IMR-90 (cell line): ENCODE results near the gene CDC42EP4. TPM values are rescaled to one million over a fixed set of nuclear protein-coding genes. Genes with fewer than 3 reads are reported as not detected.

Source experiments
- ATAC-seq: fragments of 200-7000 bp; cut with Tn5 transposase; 2 replicates; pipeline ENCODE4 v1.9.1; 2020; ENCODE audit warnings: low read depth, mild to moderate bottlenecking, moderate library complexity
- BruUV-seq: library from RNA; stranded (reverse); fragments of 400-500 nt; replicated peaks from 2 replicates; lab custom pipeline; 2021; lab: Mats Ljungman, UMichigan
- CTCF ChIA-PET: fragments of 300-600 bp; formaldehyde crosslinking; extraction: SDS; loops from one replicate; lab custom pipeline; 2021; ENCODE audit warnings: antibody characterized with exemption; lab: Yijun Ruan, JAX
- POLR2A ChIA-PET: fragments of 300-600 bp; sonication (Branson Sonifier 250); formaldehyde crosslinking; loops from one replicate; lab custom pipeline; 2022; ENCODE audit warnings: antibody characterized with exemption; ENCODE audit not compliant: unreplicated experiment; lab: Charles Lee
- DNase-seq: peaks from one replicate; pipeline ENCODE4 v3.0.0; 2013
- H2AFZ ChIP-seq: replicated peaks from 2 replicates; pipeline ENCODE3; 2013; ENCODE audit warnings: low read length, mild to moderate bottlenecking; ENCODE audit not compliant: poor library complexity
- H2AK5ac ChIP-seq: 2 replicates; pipeline ENCODE4 v1.6.1; 2013; ENCODE audit warnings: low read depth, low read length, inconsistent platforms
- H2AK9ac ChIP-seq: replicated peaks from 2 replicates; pipeline ENCODE3; 2013; ENCODE audit warnings: mild to moderate bottlenecking, low read depth, low read length, moderate library complexity; ENCODE audit not compliant: poor library complexity
- H2BK120ac ChIP-seq: 2 replicates; pipeline ENCODE4 v1.6.1; 2013; ENCODE audit warnings: low read depth, low read length, inconsistent platforms
- H2BK15ac ChIP-seq: 3 replicates; pipeline ENCODE4 v1.6.1; 2013; ENCODE audit warnings: low read depth, low read length, inconsistent platforms
- H2BK20ac ChIP-seq: 2 replicates; pipeline ENCODE4 v1.6.1; 2013; ENCODE audit warnings: low read depth, mild to moderate bottlenecking, inconsistent platforms, low read length, moderate library complexity
- H2BK5ac ChIP-seq: 2 replicates; pipeline ENCODE4 v1.6.1; 2013; ENCODE audit warnings: mild to moderate bottlenecking, low read depth, low read length, inconsistent platforms; ENCODE audit not compliant: poor library complexity, severe bottlenecking
- H3K14ac ChIP-seq: replicated peaks from 2 replicates; pipeline ENCODE4 v1.6.1; 2013; ENCODE audit warnings: low read depth, low read length, inconsistent platforms
- H3K18ac ChIP-seq: 2 replicates; pipeline ENCODE4 v1.6.1; 2013; ENCODE audit warnings: low read depth, low read length, control low read depth
- H3K23ac ChIP-seq: 2 replicates; pipeline ENCODE4 v1.6.1; 2013; ENCODE audit warnings: low read depth, low read length, inconsistent platforms
- H3K27ac ChIP-seq: 2 replicates; pipeline ENCODE4 v1.5.1; 2013; ENCODE audit warnings: mild to moderate bottlenecking, control low read depth, low read length; ENCODE audit not compliant: insufficient read depth
- H3K27me3 ChIP-seq: 2 replicates; pipeline ENCODE4 v1.6.1; 2013; ENCODE audit warnings: low read length; ENCODE audit not compliant: control insufficient read depth, insufficient read depth
- H3K36me3 ChIP-seq: 2 replicates; pipeline ENCODE4 v1.6.1; 2013; ENCODE audit warnings: low read length, mixed read lengths; ENCODE audit not compliant: control insufficient read depth, insufficient read depth
- H3K4ac ChIP-seq: 2 replicates; pipeline ENCODE4 v1.6.1; 2013; ENCODE audit warnings: low read depth, low read length, inconsistent platforms
- H3K4me1 ChIP-seq: 2 replicates; pipeline ENCODE4 v1.6.1; 2013; ENCODE audit warnings: low read length, mixed read lengths; ENCODE audit not compliant: control insufficient read depth, insufficient read depth
- H3K4me2 ChIP-seq: 2 replicates; pipeline ENCODE4 v1.6.1; 2013; ENCODE audit warnings: low read depth, mild to moderate bottlenecking, control low read depth, low read length, moderate library complexity
- H3K4me3 ChIP-seq: 2 replicates; pipeline ENCODE4 v1.5.1; 2013; ENCODE audit warnings: low read depth, mild to moderate bottlenecking, control low read depth, low read length, moderate library complexity; ENCODE audit not compliant: insufficient read depth
- H3K56ac ChIP-seq: 2 replicates; pipeline ENCODE4 v1.6.1; 2013; ENCODE audit warnings: low read length, inconsistent platforms; ENCODE audit not compliant: insufficient read depth; ENCODE audit errors: extremely low read depth
- H3K79me1 ChIP-seq, 2 experiments: 2 replicates each; pipeline ENCODE4 v1.6.1; 2013; ENCODE audit warnings: low read length in 2 of 2, inconsistent platforms in 1 of 2, low read depth in 1 of 2
- H3K9ac ChIP-seq: 2 replicates; pipeline ENCODE4 v1.6.1; 2013; ENCODE audit warnings: low read depth, low read length, control low read depth
- H3K9me1 ChIP-seq: 2 replicates; pipeline ENCODE4 v1.6.1; 2013; ENCODE audit warnings: low read length, inconsistent platforms; ENCODE audit not compliant: insufficient read depth
- H3K9me3 ChIP-seq: 2 replicates; pipeline ENCODE4 v1.6.1; 2013; ENCODE audit warnings: low read length; ENCODE audit not compliant: control insufficient read depth, insufficient read depth
- H4K20me1 ChIP-seq: 2 replicates; pipeline ENCODE4 v1.6.1; 2013; ENCODE audit warnings: low read length, inconsistent platforms; ENCODE audit not compliant: insufficient read depth
- H4K5ac ChIP-seq: 2 replicates; pipeline ENCODE4 v1.6.1; 2013; ENCODE audit warnings: mild to moderate bottlenecking, low read depth, low read length, control low read depth
- H4K8ac ChIP-seq, 2 experiments: 2 replicates each; pipeline ENCODE4 v1.6.1; 2013; ENCODE audit warnings: low read depth in 2 of 2, low read length in 2 of 2, control low read depth in 1 of 2, inconsistent platforms in 1 of 2
- H4K91ac ChIP-seq: 2 replicates; pipeline ENCODE4 v1.6.1; 2013; ENCODE audit warnings: low read depth, low read length, inconsistent platforms; ENCODE audit not compliant: insufficient read depth
- BHLHE40 ChIP-seq: fragments of 150-350 bp; IDR thresholded peaks from 2 replicates; pipeline ENCODE4 v1.6.1; 2016; ENCODE audit warnings: mild to moderate bottlenecking, low read depth, low read length
- CEBPB ChIP-seq: IDR thresholded peaks from 2 replicates; pipeline ENCODE4 v1.6.1; 2012; ENCODE audit warnings: low read depth, low read length, improper control_type of control experiment
- CHD1 ChIP-seq: IDR thresholded peaks from 2 replicates; pipeline ENCODE4 v1.6.1; 2012; ENCODE audit warnings: low read depth, low read length, improper control_type of control experiment
- FOS ChIP-seq: fragments of 150-350 bp; IDR thresholded peaks from 2 replicates; pipeline ENCODE4 v1.6.1; 2016; ENCODE audit warnings: low read depth, low read length
- MAZ ChIP-seq: IDR thresholded peaks from 2 replicates; pipeline ENCODE4 v1.6.1; 2012; ENCODE audit warnings: low read depth, mild to moderate bottlenecking, low read length, improper control_type of control experiment, moderate library complexity, borderline replicate concordance
- MXI1 ChIP-seq: IDR thresholded peaks from 2 replicates; pipeline ENCODE4 v1.6.1; 2012; ENCODE audit warnings: low read depth, mild to moderate bottlenecking, low read length, moderate library complexity, borderline replicate concordance
- NFE2L2 ChIP-seq: fragments of 150-350 bp; IDR thresholded peaks from 2 replicates; pipeline ENCODE4 v1.6.1; 2016; ENCODE audit warnings: low read depth, mild to moderate bottlenecking, low read length
- POLR2A ChIP-seq: IDR thresholded peaks from 2 replicates; pipeline ENCODE4 v1.6.1; 2012; ENCODE audit warnings: mild to moderate bottlenecking, low read depth, low read length
- RAD21 ChIP-seq: IDR thresholded peaks from 2 replicates; pipeline ENCODE4 v1.6.1; 2012; ENCODE audit warnings: low read length, improper control_type of control experiment
- RCOR1 ChIP-seq: IDR thresholded peaks from 2 replicates; pipeline ENCODE4 v1.6.1; 2012; ENCODE audit warnings: mild to moderate bottlenecking, low read length, improper control_type of control experiment; ENCODE audit not compliant: insufficient replicate concordance
- RFX5 ChIP-seq: IDR thresholded peaks from 2 replicates; pipeline ENCODE4 v1.8.0; 2012; ENCODE audit warnings: low read depth, mild to moderate bottlenecking, low read length, moderate library complexity
- SMC3 ChIP-seq: fragments of 150-350 bp; IDR thresholded peaks from 2 replicates; pipeline ENCODE4 v1.6.1; 2016; ENCODE audit warnings: low read depth, mild to moderate bottlenecking, antibody characterized with exemption, low read length, moderate library complexity
- WGBS, 2 experiments: methylation state at CpG; one replicate each; pipeline versions ENCODE4 v1.1.5 to v1.1.7; 2013; ENCODE audit warnings: missing lambda C conversion rate in 2 of 2; ENCODE audit not compliant: insufficient read length in 1 of 2; ENCODE audit errors: extremely low coverage in 2 of 2; 5-methylcytosine and 5-hydroxymethylcytosine counted together
- dilution Hi-C: fragments of 300-500 bp; cut with HindIII; formaldehyde crosslinking; loops from one replicate; pipeline ENCODE4 v1.14.3; 2018; ENCODE audit warnings: low sequenced_read_pairs; ENCODE audit not compliant: unreplicated experiment
- in situ Hi-C: fragments of 300-500 bp; cut with MboI; formaldehyde crosslinking; loops from 3 replicates; pipeline ENCODE4 v1.14.3; 2019; ENCODE audit warnings: low sequenced_read_pairs, inconsistent platforms, mixed read lengths
- intact Hi-C: fragments of 100-400 bp; cut with micrococcal nuclease; formaldehyde crosslinking; loops from 2 replicates; pipeline ENCODE4 v1.10.0; 2022
- polyA plus RNA-seq, 3 experiments: library from polyadenylated mRNA; depleted of rRNA; stranded (reverse); fragments of >200 nt; gene quantifications; 2 replicates each; pipeline ENCODE4 v1.2.3, GENCODE V29; 2012; ENCODE audit warnings: low replicate concordance in 1 of 3
- total RNA-seq: library from RNA; depleted of rRNA; stranded (reverse); fragments of >200 nt; gene quantifications from 2 replicates; pipeline ENCODE4 v1.2.3, GENCODE V29; 2012
- TF ChIP-seq, protein P1 (sequence below): fragments of 150-350 bp; IDR thresholded peaks from 2 replicates; pipeline ENCODE4 v1.6.1; 2017; ENCODE audit warnings: mild to moderate bottlenecking, antibody characterized with exemption, low read length, low read depth
- TF ChIP-seq, protein P2 (sequence below): fragments of 150-350 bp; IDR thresholded peaks from 2 replicates; pipeline ENCODE4 v1.6.1; 2016; ENCODE audit warnings: low read depth, mild to moderate bottlenecking, low read length, moderate library complexity, borderline replicate concordance
- TF ChIP-seq, protein P3 (sequence below): conservative IDR thresholded peaks from 2 replicates; pipeline ENCODE4 v1.5.1; 2012; ENCODE audit warnings: mild to moderate bottlenecking, low read depth, low read length, improper control_type of control experiment

The CDC42EP4 gene
- total and polyA plus RNA-seq, 2 of the 4 experiments (the other 2 are of a cell fraction) = 14.3 to 25.8 TPM

DNA sequence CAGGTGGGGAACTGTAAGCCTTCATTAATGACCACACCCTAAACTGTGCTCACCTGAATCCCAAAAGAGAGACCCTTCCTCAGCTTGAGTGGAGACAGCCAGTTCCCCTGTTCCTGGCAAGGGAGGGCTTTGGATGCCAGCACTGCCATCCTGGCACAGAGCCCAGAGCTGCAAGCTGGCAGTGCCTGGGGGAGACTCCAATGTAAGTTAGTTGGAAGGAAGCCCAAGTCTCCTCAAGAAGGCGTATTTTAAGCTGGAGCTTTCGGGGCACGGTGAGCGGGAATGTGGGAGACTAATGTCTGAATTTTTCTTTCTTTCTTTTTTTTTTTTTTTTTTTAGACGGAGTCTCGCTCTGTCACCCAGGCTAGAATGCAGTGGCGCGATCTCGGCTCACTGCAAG is 4.7 kb downstream of the CDC42EP4 start:
- Histone ChIP-seq H3K4me3 (no peak overlapping the region), H2AK9ac (no peak overlapping the region), H3K27ac (peak overlapping the region; percentile 52), H4K20me1 (peaks cover 11% of the 10 kb centered on the region), H3K79me1 (peaks cover 15 to 54% of the 10 kb centered on the region in 2 experiments), H3K18ac (no peak overlapping the region), H3K56ac (no peak overlapping the region), H3K27me3 (no peaks in the 10 kb centered on the region), H3K9ac (no peak overlapping the region), H2BK15ac (peak overlapping the region; percentile 37; the same call in 2 of the 3 replicates), H2AFZ (no peak overlapping the region), H3K4me2 (peak overlapping the region; percentile 2; the same call in 1 of the 2 replicates), H2BK120ac (peak overlapping the region; percentile 47; the same call in 1 of the 2 replicates), H4K91ac (peak overlapping the region; percentile 56; the same call in 1 of the 2 replicates), H3K14ac (peak overlapping the region; percentile 62; the same call in 1 of the 2 replicates), H2BK5ac (peak overlapping the region; percentile 29), H4K8ac (peak overlapping the region; percentile 43 to 73; a peak in 3 of 4 replicates), H3K9me3 (no peaks in the 10 kb centered on the region), H2BK20ac (peak overlapping the region; percentile 32; the same call in 1 of the 2 replicates), H3K9me1 (peaks cover 10% of the 10 kb centered on the region), H3K4ac (peak overlapping the region; percentile 73), H2AK5ac (peak overlapping the region; percentile 79), H3K23ac (peak overlapping the region; percentile 85; the same call in 1 of the 2 replicates), H4K5ac (peak overlapping the region; percentile 50), H3K36me3 (peaks cover 3% of the 10 kb centered on the region; the same call in 1 of the 2 replicates), H3K4me1 (peaks cover 34% of the 10 kb centered on the region)
- dilution Hi-C loops = no loop called here
- no TSS peak for BruUV-seq
- intact Hi-C loops = loop anchor here (2.0 kb wide), 1 partner anchor 14 kb away; no protein-coding TSS in a partner anchor
- DNase-seq (no peak), ATAC-seq (no peak)
- ChIA-PET CTCF (interaction anchor here (0.7 kb wide), 1 partner anchor 63 kb away, joined by 3 read pairs; no protein-coding TSS in a partner anchor), POLR2A (interaction anchor here (0.7 kb wide), 1 partner anchor 101 kb away, joined by 14 read pairs; no protein-coding TSS in a partner anchor)
- WGBS, 2 experiments = no CpG with 5 or more reads among the region's 9 CpGs
- in situ Hi-C loops = loop anchor here (5.0 kb wide), 1 partner anchor 65 kb away; no protein-coding TSS in a partner anchor
- TF ChIP-seq MXI1 (no peak), BHLHE40 (no peak), RCOR1 (no peak), SMC3 (no peak), RFX5 (no peak), MAZ (no peak), POLR2A (no peak), CHD1 (no peak), CEBPB (no peak), RAD21 (no peak), NFE2L2 (no peak), FOS (no peak)
- TF ChIP-seq, protein P1, sequence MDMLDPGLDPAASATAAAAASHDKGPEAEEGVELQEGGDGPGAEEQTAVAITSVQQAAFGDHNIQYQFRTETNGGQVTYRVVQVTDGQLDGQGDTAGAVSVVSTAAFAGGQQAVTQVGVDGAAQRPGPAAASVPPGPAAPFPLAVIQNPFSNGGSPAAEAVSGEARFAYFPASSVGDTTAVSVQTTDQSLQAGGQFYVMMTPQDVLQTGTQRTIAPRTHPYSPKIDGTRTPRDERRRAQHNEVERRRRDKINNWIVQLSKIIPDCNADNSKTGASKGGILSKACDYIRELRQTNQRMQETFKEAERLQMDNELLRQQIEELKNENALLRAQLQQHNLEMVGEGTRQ = no peak
- TF ChIP-seq, protein P2, sequence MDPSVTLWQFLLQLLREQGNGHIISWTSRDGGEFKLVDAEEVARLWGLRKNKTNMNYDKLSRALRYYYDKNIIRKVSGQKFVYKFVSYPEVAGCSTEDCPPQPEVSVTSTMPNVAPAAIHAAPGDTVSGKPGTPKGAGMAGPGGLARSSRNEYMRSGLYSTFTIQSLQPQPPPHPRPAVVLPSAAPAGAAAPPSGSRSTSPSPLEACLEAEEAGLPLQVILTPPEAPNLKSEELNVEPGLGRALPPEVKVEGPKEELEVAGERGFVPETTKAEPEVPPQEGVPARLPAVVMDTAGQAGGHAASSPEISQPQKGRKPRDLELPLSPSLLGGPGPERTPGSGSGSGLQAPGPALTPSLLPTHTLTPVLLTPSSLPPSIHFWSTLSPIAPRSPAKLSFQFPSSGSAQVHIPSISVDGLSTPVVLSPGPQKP = no peak
- TF ChIP-seq, protein P3, sequence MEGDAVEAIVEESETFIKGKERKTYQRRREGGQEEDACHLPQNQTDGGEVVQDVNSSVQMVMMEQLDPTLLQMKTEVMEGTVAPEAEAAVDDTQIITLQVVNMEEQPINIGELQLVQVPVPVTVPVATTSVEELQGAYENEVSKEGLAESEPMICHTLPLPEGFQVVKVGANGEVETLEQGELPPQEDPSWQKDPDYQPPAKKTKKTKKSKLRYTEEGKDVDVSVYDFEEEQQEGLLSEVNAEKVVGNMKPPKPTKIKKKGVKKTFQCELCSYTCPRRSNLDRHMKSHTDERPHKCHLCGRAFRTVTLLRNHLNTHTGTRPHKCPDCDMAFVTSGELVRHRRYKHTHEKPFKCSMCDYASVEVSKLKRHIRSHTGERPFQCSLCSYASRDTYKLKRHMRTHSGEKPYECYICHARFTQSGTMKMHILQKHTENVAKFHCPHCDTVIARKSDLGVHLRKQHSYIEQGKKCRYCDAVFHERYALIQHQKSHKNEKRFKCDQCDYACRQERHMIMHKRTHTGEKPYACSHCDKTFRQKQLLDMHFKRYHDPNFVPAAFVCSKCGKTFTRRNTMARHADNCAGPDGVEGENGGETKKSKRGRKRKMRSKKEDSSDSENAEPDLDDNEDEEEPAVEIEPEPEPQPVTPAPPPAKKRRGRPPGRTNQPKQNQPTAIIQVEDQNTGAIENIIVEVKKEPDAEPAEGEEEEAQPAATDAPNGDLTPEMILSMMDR = no peak
